ENCODE results near the gene ERGIC1. TPM values are rescaled to one million over a fixed set of nuclear protein-coding genes. Genes with fewer than 3 reads are reported as not detected.

The ERGIC1 gene
- total RNA-seq, 4 donors from 2014 or later = 113 to 180 (median 143) TPM

DNA sequence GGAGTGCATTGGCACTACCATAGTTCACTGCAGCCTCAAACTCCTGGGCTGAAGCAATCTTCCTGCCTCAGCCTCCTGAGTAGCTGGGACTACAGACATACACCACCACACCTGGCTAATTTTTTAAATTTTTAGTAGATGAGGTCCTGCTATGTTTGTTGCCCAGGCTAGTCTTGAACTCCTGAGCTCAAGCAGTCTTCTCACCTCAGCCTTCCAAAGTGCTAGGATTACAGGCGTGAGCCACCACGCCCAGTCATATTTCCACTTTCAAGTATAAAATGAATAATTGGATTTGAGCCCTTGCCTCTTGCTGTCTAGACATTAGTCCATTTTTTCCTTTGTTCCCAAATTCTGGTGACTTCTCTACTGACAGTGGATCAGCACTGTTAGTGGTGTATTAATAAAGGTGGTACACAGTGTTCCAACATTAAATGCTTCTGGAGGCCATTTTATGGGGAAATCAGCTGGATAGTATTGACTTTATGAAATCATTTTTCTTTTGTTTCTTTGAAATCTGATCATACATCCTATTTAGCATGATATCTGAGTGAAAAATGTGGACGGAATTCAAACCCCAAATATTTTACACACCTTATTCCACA, 165.4 kb downstream of the ERGIC1 start:
- Histone ChIP-seq H3K27me3 (no peaks in the 10 kb centered on the region), H3K27ac (no peak overlapping the region), H3K9me3 (no peaks in the 10 kb centered on the region), H3K4me3 (no peak overlapping the region), H3K4me1 (peaks cover 0 to 15% (median 6%) of the 10 kb centered on the region in 4 donors), H3K36me3 (peaks cover 0 to 31% (median 0%) of the 10 kb centered on the region in 3 donors)
- DNase-seq = no peak
- TF ChIP-seq POLR2A (IDR thresholded peaks at IDR 0.05) = no peak
- TF ChIP-seq, protein P1, sequence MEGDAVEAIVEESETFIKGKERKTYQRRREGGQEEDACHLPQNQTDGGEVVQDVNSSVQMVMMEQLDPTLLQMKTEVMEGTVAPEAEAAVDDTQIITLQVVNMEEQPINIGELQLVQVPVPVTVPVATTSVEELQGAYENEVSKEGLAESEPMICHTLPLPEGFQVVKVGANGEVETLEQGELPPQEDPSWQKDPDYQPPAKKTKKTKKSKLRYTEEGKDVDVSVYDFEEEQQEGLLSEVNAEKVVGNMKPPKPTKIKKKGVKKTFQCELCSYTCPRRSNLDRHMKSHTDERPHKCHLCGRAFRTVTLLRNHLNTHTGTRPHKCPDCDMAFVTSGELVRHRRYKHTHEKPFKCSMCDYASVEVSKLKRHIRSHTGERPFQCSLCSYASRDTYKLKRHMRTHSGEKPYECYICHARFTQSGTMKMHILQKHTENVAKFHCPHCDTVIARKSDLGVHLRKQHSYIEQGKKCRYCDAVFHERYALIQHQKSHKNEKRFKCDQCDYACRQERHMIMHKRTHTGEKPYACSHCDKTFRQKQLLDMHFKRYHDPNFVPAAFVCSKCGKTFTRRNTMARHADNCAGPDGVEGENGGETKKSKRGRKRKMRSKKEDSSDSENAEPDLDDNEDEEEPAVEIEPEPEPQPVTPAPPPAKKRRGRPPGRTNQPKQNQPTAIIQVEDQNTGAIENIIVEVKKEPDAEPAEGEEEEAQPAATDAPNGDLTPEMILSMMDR (IDR thresholded peaks at IDR 0.05) = no peak

- Histone ChIP-seq H3K36me3 (peaks cover 0 to 26% (median 0%) of the 10 kb centered on the region in 3 donors), H3K9me3 (no peaks in the 10 kb centered on the region), H3K4me3 (no peak overlapping the region), H3K27ac (no peak overlapping the region), H3K4me1 (peaks cover 0 to 15% (median 6%) of the 10 kb centered on the region in 4 donors), H3K27me3 (no peaks in the 10 kb centered on the region)
- TF ChIP-seq, protein P1 (IDR thresholded peaks at IDR 0.05) = no peak
- no peak for TF ChIP-seq POLR2A (IDR thresholded peaks at IDR 0.05)
- no peak for DNase-seq
Measured at GRCh38 chr5:172999974-173000373, 165.9 kb downstream of the ERGIC1 start.

- no peak overlapping the region for H3K27ac ChIP-seq
Measured at GRCh38 chr5:173001229-173001841, 167.3 kb downstream of the ERGIC1 start.

More at GRCh38 chr5:173001229-173001841, 167.3 kb downstream of the ERGIC1 start:
- Histone ChIP-seq H3K27me3 (no peaks in the 10 kb centered on the region), H3K4me1 (peaks cover 0 to 15% (median 6%) of the 10 kb centered on the region in 4 donors), H3K36me3 (peaks cover 0 to 13% (median 0%) of the 10 kb centered on the region in 3 donors), H3K4me3 (no peak overlapping the region), H3K9me3 (no peaks in the 10 kb centered on the region)
- no peak for DNase-seq
- TF ChIP-seq POLR2A (IDR thresholded peaks at IDR 0.05) = no peak
- TF ChIP-seq, protein P1 (IDR thresholded peaks at IDR 0.05) = no peak

Small RNA genes within 50 kb of the gene (small RNA-seq; reads per million reads assigned to genes)
- 0 reads per million in 2 donors for gene AC022217.4

Other genes with a start within 250 kb of the ERGIC1 start
- 10 to 100 TPM; 38.8 to 97.2 (median 81.0) TPM for gene NEURL1B, start 193.0 kb upstream of the ERGIC1 start, total RNA-seq
- gene DUSP1, start 63.1 kb upstream of the ERGIC1 start, total RNA-seq = 100 to 1,000 TPM; 155 to 427 (median 285) TPM
- gene RPL26L1, start 125.2 kb downstream of the ERGIC1 start, total RNA-seq = 10 to 100 TPM in 3 of 4 donors, 1 to 10 TPM in 1; 9.9 to 21.4 (median 15.3) TPM
- 100 to 1,000 TPM in 3 of 4 donors, 10 to 100 TPM in 1; 46.2 to 175 (median 110) TPM for gene ATP6V0E1, start 149.5 kb downstream of the ERGIC1 start, total RNA-seq
- gene CREBRF, start 222.1 kb downstream of the ERGIC1 start, total RNA-seq = 10 to 100 TPM; 27.8 to 75.9 (median 34.1) TPM